ENCODE results near the gene ARHGAP9.
A peak's percentile ranks its signal among the peaks of the same experiment; 100 is the strongest.

ARHGAP9 gene

GRCh38 chr12:57465747-57466505 lies 13.7 kb downstream of the ARHGAP9 start:
- TF ChIP-seq CTCF (conservative IDR thresholded peaks at IDR 0.05; ENCODE audit: control insufficient read depth, insufficient read depth, low read depth, low read length), result no peak
- H3K4me3 ChIP-seq (ENCODE audit: control insufficient read depth, low read depth, low read length), result no peak overlapping the region
- DNase-seq (ENCODE audit: low read depth), result no peak

- DNase-seq (ENCODE audit: low read depth), result no peak
- TF ChIP-seq CTCF (conservative IDR thresholded peaks at IDR 0.05; ENCODE audit: control insufficient read depth, insufficient read depth, low read depth, low read length), result no peak
- H3K4me3 ChIP-seq (ENCODE audit: control insufficient read depth, low read depth, low read length), result no peak overlapping the region
These were observed 14.5 kb downstream of the ARHGAP9 start for GRCh38 chr12:57465030-57465746.

DNA sequence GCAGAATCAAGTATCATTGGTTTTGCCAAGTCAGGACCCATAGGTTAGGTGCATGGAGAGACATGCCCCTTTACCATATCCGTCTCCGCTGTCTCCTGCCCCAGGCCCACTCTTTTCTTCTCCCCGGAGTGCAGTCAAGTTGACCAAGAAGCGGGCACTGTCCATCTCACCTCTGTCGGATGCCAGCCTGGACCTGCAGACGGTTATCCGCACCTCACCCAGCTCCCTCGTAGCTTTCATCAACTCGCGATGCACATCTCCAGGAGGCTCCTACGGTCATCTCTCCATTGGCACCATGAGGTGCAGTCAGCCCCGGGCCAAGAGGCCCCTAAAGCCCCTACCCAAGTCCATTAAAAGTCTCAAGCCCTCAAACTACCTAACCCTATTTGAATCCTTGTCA lies 15.1 kb downstream of the ARHGAP9 start:
- no peak for DNase-seq (ENCODE audit: low read depth)
- H3K4me3 ChIP-seq (ENCODE audit: control insufficient read depth, low read depth, low read length), result no peak overlapping the region
- no peak for TF ChIP-seq CTCF (conservative IDR thresholded peaks at IDR 0.05; ENCODE audit: control insufficient read depth, insufficient read depth, low read depth, low read length)

DNA sequence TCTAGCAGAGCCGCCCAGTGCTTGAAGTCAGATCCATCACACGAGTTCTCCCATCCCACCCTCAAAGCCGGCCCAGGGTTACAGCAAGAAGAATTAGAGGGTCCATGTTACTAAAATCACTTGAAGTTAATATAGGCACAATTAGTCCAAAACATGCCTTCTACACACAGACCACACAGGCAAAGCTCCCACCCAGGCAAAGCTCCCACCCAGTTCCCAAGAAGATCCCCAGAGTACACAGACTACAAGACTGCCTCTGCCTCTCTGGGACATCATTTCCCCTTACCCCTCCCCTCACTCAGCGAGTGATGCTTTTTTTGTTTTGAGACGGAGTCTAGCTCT lies 16.8 kb downstream of the ARHGAP9 start:
- H3K4me3 ChIP-seq (ENCODE audit: control insufficient read depth, low read depth, low read length), result no peak overlapping the region
- no peak for DNase-seq (ENCODE audit: low read depth)
- TF ChIP-seq CTCF (conservative IDR thresholded peaks at IDR 0.05; ENCODE audit: control insufficient read depth, insufficient read depth, low read depth, low read length), result no peak

DNA sequence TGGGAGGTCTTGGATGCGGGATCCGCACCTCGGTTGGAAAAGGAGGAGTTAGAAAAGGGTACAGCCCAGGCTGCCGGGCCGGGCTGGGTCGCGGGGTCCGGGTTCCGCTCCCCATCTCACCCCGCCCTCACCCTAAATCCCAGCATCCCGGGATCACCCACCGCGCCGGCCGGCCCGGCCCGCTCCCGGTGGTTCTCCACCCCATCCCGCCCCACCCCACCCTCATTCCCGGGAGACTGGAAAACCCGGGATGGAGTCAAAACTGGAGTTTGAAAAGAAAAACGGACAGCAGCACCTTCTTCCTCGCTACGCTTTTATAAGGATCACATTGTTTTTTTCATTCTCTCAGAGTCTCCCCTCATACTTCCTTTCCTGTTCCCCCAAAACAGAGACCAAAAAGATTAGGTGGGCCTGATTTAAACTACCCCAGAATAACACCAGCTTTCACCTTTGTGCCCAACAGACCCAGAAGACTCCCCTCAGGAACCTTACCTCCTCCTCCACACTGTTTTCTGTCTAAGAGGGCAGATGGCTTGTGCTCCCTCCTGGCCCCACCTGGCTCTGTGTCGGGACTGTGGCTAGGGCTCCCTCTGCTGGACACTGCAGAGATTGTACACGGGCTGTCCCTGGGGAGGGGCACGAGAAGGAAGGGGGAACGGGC lies 17.3 kb downstream of the ARHGAP9 start:
- peak; percentile 86 for DNase-seq (ENCODE audit: low read depth)
- TF ChIP-seq CTCF (conservative IDR thresholded peaks at IDR 0.05; ENCODE audit: control insufficient read depth, insufficient read depth, low read depth, low read length), result peak; percentile 91
- peak overlapping the region; percentile 71 for H3K4me3 ChIP-seq (ENCODE audit: control insufficient read depth, low read depth, low read length)

- peak overlapping the region; percentile 71 for H3K4me3 ChIP-seq (ENCODE audit: control insufficient read depth, low read depth, low read length)
These were observed 17.8 kb downstream of the ARHGAP9 start for GRCh38 chr12:57461917-57462250.

More at GRCh38 chr12:57461917-57462250, 17.8 kb downstream of the ARHGAP9 start:
- TF ChIP-seq CTCF (conservative IDR thresholded peaks at IDR 0.05; ENCODE audit: control insufficient read depth, insufficient read depth, low read depth, low read length), result no peak
- peak; percentile 20 for DNase-seq (ENCODE audit: low read depth)
